Activated T-helper 1 cell treated with Interleukin-2 at 50 U/mL for 16 hours (primary cell): ENCODE results near the gene CDH22.

ENCODE experiments used
- DNase-seq: peaks from one replicate; pipeline ENCODE4 v3.0.0-alpha.2; 2020; ENCODE audit warnings: low read depth

The CDH22 gene

DNA sequence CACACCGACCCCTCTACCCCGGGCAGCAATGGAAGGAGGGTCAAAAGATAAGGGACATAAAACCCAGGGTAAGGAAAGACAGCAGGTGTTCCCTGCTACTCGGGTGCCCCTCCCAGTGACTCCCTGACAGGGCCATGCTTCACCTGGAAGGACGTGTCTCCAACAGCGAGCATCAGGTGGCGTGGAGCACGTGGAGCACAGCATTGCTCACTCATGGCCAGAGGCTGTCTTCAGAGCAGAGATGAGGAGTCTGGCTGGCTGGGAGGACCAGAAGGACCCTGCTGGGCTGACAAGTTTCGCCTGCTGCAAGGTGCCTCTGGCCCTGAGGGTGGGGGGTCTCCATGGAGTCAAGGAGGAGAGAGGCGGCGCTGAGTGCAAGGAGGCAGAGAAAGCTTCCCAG lies 15.3 kb upstream of the CDH22 start:
- no peak for DNase-seq

DNA sequence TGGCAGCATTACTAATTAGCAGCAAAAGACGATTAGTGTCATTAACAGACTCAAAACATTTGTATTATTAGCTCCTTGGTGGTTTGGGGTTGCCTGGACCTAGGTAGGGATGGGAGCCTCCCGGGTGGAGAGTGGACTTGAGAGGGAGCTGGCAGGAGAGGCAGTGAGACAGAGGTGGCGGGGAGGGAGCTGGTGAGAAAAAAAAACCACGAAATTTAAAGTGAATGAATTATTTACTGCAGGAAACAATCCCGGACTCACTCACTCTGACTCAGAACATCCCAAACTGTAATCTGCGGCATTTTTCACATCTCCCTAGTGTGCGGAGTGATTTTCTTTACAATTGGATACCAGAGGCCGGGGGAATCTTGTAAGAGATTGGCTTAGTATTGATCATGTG lies 14.3 kb upstream of the CDH22 start:
- DNase-seq = no peak

DNA sequence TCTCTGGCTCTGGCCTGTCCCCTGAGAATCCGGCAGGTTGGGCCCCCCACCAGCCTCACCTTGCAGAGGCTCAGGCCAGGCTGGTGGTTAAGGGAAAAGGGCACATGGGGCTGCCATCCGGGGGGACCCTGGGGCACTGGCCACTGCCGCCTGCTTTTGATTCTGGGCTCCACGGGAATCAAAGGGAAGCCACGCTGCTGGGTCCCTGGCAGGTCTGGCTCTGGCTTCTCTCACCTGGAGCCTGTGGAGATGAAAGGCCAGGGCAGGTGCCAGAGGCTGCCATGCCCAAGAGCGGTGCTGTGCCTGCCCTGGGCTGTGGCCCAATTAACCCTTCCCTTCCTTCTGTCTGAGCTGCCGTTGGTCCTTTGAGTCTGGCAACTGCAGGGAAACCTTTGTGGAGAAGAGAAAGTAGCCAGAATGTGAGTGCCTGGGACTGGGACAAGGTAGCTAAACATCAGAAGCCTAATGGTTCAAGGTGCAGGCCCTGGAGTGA lies 9.4 kb upstream of the CDH22 start:
- DNase-seq = no peak

DNA sequence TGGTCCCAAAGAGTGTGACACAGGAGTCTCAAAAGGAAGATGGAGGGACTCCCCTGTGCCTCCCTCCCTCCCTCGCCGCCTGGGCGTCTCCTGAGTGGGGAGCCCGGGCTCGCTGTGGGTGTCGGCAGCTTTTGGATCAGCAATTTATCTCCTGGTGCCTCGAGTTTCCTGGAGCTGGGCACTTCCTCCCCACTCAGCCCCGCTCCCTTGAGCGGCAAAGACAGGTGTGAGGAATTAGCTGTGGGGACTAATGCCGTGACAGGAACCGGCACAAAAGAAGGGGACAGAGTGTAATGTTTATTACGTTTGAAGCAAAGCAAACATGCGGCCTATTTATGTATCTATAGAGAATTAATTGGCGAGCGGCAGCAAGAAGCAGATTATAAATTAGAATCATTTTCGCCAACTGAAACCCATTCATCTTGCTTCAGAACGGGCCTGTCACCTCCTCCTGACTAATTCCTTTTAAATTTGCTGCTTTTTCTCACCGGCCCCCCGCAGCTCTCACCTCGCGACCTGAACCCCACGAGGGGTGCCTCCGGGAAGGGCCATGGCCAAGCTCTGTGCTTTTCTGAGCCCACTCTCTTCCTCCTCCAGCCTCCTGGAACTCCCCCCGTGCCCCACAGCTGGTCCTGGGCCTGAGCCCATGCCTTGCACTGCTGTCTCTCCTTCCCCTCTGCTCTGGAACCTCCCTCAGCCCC lies 8.8 kb upstream of the CDH22 start:
- DNase-seq = no peak

- no peak for DNase-seq
Observed at GRCh38 chr20:46315311-46315710, 7.0 kb upstream of the CDH22 start.

DNA sequence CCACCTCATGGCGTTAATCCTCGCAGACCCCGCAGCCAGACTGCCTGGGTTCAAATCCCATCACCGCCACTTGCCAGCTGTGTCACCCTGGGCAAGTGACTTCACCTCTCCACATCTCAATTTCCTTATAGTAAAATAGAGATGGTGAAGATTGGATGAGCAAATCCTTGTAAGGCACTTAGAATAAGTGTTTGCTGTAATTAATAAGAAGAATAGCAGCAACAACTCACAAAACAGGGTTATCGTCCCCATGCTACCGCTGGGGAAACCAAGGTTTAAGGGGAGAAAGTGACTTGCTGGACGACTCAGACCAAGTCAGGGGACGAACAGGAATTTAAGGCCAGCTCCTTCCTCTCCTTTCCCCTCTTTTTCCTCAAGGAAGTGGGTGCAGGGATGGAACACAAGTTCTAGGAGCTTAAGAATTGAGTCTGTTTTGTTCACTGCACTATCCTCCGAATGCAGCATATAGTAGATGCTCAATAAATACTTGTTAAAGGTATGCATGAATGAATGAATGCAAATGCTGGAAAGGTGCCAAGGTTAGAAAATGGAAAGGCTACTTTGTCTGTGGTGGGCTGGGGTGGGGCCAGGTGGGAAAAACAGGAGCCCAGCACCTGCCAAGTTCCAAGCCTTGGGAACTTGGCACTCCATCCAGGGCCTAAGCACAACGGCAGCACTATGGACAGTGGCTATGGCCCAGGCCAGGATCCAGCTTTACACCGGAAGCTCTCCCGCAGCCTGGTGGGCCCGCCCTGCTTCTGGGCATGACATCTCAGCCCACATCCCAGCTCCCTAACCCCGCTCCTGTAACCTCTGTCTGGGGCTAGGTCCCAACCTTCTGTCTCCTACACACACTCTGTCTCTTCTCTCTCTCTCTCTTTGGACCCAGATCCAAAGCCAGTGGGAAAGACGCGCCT lies 4.9 kb upstream of the CDH22 start:
- no peak for DNase-seq

DNA sequence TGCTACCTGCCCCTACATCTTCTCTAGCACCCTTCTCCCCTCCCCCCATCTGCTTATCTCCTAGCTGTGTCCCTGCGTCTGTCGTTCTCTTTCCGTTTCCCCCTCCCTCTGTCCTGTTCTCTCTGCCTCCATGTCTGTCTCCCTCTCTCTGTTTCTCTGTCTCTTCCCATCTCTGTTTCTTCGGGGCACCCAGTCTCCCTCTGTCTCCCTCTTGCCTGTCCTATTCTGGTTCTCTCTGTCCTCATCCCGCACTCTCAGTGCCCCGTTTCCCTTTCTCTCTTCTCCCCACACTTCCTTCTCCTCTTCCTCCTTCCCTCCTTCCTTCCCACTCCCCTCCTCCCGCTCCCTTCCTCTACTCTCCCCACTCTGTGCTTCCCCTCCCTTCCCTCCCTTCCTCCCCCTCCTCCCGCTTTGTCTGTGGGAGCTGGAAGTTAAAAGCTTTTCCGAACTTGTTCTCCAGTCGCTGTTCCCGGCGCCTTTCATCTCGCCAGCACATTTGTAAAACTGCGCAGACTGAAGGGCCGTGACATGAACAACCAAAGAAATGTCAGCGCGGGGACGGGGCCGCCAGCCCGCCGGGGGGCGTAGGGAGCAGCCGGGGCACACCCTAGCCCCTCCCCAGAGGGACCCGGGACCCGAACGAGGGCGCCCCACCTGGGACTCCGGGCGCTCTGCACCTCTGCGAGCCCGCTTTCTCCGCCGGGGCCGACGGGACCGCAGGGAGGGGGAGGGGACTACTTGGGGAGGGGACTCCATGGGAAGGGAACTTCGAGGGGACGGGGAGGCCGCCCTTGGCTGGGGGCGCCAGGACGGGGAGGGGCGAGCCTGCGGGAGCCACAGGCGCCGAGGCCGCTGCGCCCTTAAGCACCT lies 4.0 kb upstream of the CDH22 start:
- no peak for DNase-seq

- DNase-seq = no peak
Observed at GRCh38 chr20:46311719-46312074, 3.4 kb upstream of the CDH22 start.

DNA sequence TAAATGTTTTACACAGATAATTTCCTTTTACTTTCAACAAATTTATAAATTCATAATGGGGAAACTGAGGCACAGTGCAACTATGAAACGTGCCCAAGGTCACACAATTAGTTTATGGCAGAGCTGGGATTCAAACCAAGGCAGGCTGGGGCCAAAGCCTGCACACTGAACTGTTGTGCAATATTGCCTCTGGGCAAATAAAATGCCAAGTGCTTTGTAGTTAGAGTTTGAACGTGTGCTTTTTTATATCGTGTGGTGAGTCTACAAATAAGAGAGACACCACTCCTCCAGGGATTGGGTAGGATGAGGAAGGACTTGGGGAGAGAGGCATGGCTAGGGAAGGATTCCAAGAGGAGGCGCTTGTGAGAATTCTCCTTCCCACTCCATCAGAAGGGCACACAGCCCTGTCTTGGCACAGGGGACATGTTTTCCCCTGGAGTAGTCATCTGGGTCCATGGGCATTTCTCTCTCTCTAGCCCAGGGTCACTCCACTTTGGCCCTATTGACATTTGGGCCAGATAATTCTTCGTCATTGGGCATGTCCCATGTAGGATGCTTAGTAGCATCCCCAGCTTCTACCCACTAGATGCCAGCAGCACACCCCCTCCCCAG lies 2.8 kb upstream of the CDH22 start:
- DNase-seq = no peak

GRCh38 chr20:46309945-46310344 lies 1.6 kb upstream of the CDH22 start:
- DNase-seq = no peak

DNA sequence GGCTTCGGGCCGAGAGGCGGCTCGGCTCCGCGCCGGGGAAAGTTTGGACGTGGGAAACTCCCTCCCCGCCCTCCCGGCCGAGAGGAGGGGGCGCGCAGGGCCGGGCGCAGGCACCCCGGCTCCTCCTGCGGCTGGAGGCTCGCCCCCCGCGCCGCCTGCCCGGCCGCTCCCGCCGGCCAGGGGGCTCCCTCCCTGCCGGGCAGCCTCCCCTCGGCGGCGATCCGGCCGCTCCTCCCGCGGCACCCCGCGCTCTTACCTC lies 370 bp downstream of the CDH22 start:
- DNase-seq = no peak

DNA sequence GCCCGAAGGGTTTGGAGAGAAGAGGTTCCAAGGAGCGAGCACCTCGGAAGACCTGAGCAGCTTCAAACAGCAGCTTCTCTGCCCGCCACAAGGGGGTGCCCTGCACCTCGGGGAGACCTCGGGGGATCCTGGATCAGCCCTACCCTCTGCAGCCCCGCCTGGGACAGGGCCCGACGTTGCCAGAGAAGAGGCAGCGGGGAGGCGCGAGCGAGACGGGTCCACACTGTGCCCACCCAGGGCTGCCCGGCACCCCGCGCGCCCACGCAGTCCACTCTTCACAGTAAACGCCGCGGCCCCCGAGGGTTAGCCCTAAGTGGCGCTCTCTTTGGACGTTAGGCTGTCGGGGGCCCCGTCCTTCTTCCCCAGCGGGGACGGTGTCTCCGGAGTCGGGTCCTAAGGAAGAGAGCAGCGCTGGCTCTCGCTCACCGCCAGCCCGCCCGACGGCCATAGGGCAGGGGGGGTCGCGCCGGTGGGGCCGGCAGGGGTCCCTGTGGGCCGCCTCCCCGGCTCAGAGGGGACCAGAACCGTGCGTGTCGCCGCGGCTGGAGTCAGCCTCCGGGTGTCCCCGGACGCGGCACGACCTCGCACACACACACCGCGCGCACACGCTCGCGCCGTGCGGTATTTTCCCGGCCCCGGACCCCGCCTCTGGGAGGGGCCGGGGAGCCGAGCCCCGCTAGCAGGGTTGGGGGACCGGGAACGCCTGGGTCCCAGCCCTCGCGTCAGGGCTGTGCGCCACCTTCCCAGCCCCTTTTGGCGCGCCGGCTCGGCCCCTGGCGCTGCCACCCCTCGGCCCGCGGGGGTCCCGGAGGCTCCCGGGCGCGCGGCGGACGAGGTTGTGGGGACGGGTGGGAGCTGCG lies 929 bp downstream of the CDH22 start:
- peak; percentile 56 for DNase-seq

GRCh38 chr20:46306743-46307138 lies 1.6 kb downstream of the CDH22 start:
- DNase-seq = no peak

- DNase-seq = no peak
Observed at GRCh38 chr20:46305973-46306360, 2.3 kb downstream of the CDH22 start.

DNA sequence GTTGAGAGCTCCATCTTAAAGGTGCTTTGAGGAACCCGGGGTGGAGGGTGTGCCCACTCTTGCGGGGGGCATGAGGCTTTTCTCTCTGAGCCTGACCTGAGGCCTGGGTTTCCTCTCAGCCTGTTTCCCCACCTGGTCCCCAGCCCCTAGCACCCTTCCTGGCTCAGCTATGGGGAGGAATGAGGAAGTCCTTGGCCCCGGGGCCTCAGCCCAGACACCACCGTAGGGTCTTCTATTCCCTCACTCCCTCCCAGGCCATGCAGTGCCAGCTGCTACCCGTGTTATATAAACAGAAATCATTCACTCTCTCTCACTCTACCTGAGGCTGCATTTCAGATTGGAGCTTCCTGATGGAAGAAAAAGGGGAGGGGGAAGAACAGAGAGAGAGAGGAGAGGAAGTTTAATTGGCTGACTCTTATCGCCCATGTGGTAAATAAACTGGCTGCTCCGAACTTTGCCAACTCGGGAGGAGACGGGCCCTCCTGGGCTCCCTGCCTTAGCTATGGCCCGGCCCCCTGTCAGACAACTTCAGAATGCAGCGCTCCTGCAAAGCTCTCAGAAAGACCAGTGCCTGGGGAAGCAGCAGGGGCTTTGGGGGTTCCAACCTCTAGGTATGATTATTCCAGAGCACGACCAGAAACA lies 2.8 kb downstream of the CDH22 start:
- DNase-seq = no peak

GRCh38 chr20:46304852-46305251 lies 3.4 kb downstream of the CDH22 start:
- DNase-seq = no peak

- DNase-seq = no peak
Observed at GRCh38 chr20:46304361-46304760, 3.9 kb downstream of the CDH22 start.

DNA sequence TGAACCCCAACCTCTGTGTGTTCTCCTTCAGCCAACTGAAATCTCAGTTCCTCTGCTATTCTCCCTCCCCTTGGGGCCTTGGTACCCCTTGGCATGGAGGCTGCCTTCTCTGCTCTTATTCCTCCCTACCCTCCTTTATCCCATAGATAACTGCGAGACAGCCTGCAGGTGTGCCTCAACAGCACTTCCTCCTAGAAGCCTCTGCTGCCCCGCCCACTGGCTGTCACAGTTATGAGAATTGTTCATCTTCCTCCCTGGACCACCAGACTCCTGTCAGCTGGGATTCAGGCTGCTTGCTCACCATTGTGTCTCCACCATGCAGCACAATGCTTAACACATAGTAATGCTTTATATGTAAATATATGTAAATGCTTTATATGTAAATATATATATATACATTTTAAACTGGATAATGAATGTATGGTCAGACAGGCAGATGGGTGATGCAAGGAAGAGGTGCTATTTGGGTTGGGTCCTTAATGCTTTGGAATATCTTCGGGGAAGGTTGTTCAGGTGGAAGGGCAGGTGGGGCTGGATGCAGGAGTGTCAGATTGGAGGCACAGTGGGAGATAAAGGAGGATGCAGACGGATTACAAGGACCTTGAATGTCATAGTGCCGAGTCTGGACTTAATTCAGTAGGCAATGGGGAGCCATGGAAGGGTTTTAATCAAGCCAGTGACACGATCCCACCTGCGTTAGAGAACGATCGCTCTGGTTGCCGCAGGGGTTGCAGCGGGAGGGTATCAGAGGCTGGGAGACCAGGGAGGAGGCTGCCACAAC lies 4.9 kb downstream of the CDH22 start:
- no peak for DNase-seq

- no peak for DNase-seq
Observed at GRCh38 chr20:46302106-46302505, 6.2 kb downstream of the CDH22 start.

DNA sequence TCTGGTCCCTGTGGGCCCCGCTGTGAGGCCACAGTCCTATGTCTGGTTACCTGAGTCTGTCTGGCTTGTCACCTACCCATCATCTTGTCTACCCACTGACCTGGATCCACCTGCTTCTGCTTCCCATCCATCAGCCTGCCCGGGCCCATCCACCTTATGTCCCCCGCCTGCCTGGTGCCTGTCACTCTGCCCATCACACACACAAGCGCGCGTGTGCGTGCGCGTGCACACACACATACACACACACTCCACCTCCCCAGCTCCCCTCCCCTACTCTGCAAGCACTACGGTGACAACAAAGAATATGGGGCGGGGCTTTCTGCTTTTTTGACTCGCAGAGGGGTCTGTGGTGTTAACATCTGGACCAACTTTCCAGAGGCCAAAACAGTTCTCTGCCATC lies 8.0 kb downstream of the CDH22 start:
- no peak for DNase-seq
